ENCODE measurements around the gene ARMC2. TPM values are rescaled to one million over a fixed set of nuclear protein-coding genes. Genes with fewer than 3 reads are reported as not detected.

The ARMC2 gene
- polyA plus RNA-seq, 1 experiment = 5.1 TPM

GRCh38 chr6:108937170-108937569 is 88.9 kb downstream of the ARMC2 start:
- H3K27me3 ChIP-seq (ENCODE audit: control insufficient read depth, insufficient read depth, low read length) = no peaks in the 10 kb centered on the region
- TF ChIP-seq CTCF (IDR thresholded peaks at IDR 0.05; ENCODE audit: low read depth, low read length) = no peak
- no peak overlapping the region for H3K4me3 ChIP-seq (ENCODE audit: low read depth, low read length)
- DNase-seq (ENCODE audit: low read depth, low spot score) = no peak
- no peak overlapping the region for H3K27ac ChIP-seq (ENCODE audit: low read depth, low read length)
- ChIA-PET POLR2A (no interaction called here), CTCF (no interaction called here)
- H3K9me3 ChIP-seq (ENCODE audit: control insufficient read depth, insufficient read depth, low read length) = no peaks in the 10 kb centered on the region

- H3K4me3 ChIP-seq (ENCODE audit: low read depth, low read length) = no peak overlapping the region
- no peaks in the 10 kb centered on the region for H3K9me3 ChIP-seq (ENCODE audit: control insufficient read depth, insufficient read depth, low read length)
- ChIA-PET CTCF (no interaction called here), POLR2A (no interaction called here)
- DNase-seq (ENCODE audit: low read depth, low spot score) = no peak
- H3K27ac ChIP-seq (ENCODE audit: low read depth, low read length) = no peak overlapping the region
- no peak for TF ChIP-seq CTCF (IDR thresholded peaks at IDR 0.05; ENCODE audit: low read depth, low read length)
- no peaks in the 10 kb centered on the region for H3K27me3 ChIP-seq (ENCODE audit: control insufficient read depth, insufficient read depth, low read length)
Measured at GRCh38 chr6:108940741-108941140, 92.5 kb downstream of the ARMC2 start.

- no peak for TF ChIP-seq CTCF (IDR thresholded peaks at IDR 0.05; ENCODE audit: low read depth, low read length)
- H3K4me3 ChIP-seq (ENCODE audit: low read depth, low read length) = no peak overlapping the region
- H3K27ac ChIP-seq (ENCODE audit: low read depth, low read length) = no peak overlapping the region
- ChIA-PET POLR2A (no interaction called here), CTCF (no interaction called here)
- no peaks in the 10 kb centered on the region for H3K9me3 ChIP-seq (ENCODE audit: control insufficient read depth, insufficient read depth, low read length)
- no peak for DNase-seq (ENCODE audit: low read depth, low spot score)
- H3K27me3 ChIP-seq (ENCODE audit: control insufficient read depth, insufficient read depth, low read length) = no peaks in the 10 kb centered on the region
Measured at GRCh38 chr6:108941281-108941680, 93.1 kb downstream of the ARMC2 start.

- no peak for TF ChIP-seq CTCF (IDR thresholded peaks at IDR 0.05; ENCODE audit: low read depth, low read length)
- no peak overlapping the region for H3K27ac ChIP-seq (ENCODE audit: low read depth, low read length)
- CTCF ChIA-PET = no interaction called here
- no peaks in the 10 kb centered on the region for H3K27me3 ChIP-seq (ENCODE audit: control insufficient read depth, insufficient read depth, low read length)
- H3K9me3 ChIP-seq (ENCODE audit: control insufficient read depth, insufficient read depth, low read length) = no peaks in the 10 kb centered on the region
- no peak for DNase-seq (ENCODE audit: low read depth, low spot score)
- no peak overlapping the region for H3K4me3 ChIP-seq (ENCODE audit: low read depth, low read length)
- POLR2A ChIA-PET = no interaction called here
Measured at GRCh38 chr6:108941859-108942258, 93.6 kb downstream of the ARMC2 start.

- Histone ChIP-seq H3K27me3 (ENCODE audit: control insufficient read depth, insufficient read depth, low read length) (no peaks in the 10 kb centered on the region), H3K27ac (ENCODE audit: low read depth, low read length) (no peak overlapping the region), H3K9me3 (ENCODE audit: control insufficient read depth, insufficient read depth, low read length) (no peaks in the 10 kb centered on the region), H3K4me3 (ENCODE audit: low read depth, low read length) (no peak overlapping the region)
- POLR2A ChIA-PET = no interaction called here
- no peak for TF ChIP-seq CTCF (IDR thresholded peaks at IDR 0.05; ENCODE audit: low read depth, low read length)
- CTCF ChIA-PET = no interaction called here
- no peak for DNase-seq (ENCODE audit: low read depth, low spot score)
Measured at GRCh38 chr6:108942556-108943492, 94.6 kb downstream of the ARMC2 start.
